ENCODE results near the gene EPG5.
"Not testable (repeated sequence)": the region's sequence is repeated elsewhere in the genome, so short reads cannot be mapped to it uniquely, and the experiment has no call there.

Gene EPG5

DNA sequence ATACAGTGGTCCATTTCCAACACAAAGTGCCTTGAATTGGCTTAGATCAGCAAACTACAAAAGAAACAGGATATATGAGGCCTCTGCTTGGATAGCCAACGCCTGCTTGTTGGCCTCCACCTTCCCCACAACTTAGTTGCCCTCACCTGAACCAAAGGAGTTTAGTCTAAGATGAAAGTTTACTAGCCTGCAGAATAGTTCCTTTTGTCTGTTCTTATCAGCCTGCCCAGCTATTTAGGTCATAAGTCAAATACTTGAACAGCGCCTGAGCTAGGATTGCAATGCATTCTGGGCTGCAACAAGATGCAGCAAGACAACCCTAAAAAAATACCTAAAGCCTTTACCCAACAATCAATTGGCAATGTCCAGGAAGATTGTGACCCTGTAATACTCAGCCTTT, 13.1 kb upstream of the EPG5 start:
- TF ChIP-seq CTCF (conservative IDR thresholded peaks at IDR 0.05; ENCODE audit: low read depth, low read length): no peak
- no peak for DNase-seq (ENCODE audit: low read depth)
- no peak overlapping the region for H3K4me3 ChIP-seq (ENCODE audit: low read length)

- no peak for TF ChIP-seq CTCF (conservative IDR thresholded peaks at IDR 0.05; ENCODE audit: low read depth, low read length)
- DNase-seq (ENCODE audit: low read depth): no peak
Measured at GRCh38 chr18:45978084-45978483, 11.0 kb upstream of the EPG5 start.

DNA sequence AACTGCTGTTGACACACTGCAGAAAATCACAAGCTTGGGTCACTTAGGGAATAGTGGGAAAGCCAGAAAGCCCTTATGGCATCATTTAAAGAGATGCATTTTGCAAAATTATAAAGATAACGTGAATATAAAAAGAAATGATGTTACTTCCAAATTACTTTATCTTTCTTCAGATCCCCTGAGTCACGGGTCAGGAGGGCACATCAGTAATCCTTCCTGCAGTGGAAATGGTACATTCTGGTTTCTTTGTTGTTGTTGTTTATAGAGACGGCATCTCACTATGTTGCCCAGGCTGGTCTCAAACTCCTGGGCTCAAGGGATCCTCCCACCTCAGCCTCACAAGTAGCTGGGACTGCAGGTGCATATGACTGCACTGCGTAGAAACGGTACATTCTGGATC, 9.8 kb upstream of the EPG5 start:
- H3K4me3 ChIP-seq (ENCODE audit: low read length): no peak overlapping the region
- no peak for TF ChIP-seq CTCF (conservative IDR thresholded peaks at IDR 0.05; ENCODE audit: low read depth, low read length)
- no peak for DNase-seq (ENCODE audit: low read depth)

More at GRCh38 chr18:45978084-45978483, 11.0 kb upstream of the EPG5 start:
- no peak overlapping the region for H3K4me3 ChIP-seq (ENCODE audit: low read length)

DNA sequence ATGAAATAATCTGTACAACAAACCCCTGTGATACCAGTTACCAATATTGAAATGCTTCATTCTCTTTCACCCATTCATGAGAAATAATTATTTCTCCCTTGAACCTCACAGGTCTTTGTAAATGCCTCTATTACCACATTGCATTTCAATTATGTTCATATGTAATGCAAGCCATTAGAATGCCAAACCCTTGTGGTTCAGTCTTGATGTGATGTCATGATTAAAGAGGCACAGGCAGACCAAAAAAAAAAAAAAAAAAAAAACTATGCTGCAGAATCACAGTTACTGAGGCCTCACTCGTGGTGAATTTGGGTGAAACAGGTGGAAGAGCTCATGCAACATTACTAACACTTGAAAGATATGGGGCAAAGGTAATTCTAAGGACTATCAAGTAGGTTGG, 9.4 kb upstream of the EPG5 start:
- H3K4me3 ChIP-seq (ENCODE audit: low read length): no peak overlapping the region
- no peak for TF ChIP-seq CTCF (conservative IDR thresholded peaks at IDR 0.05; ENCODE audit: low read depth, low read length)
- no peak for DNase-seq (ENCODE audit: low read depth)

DNA sequence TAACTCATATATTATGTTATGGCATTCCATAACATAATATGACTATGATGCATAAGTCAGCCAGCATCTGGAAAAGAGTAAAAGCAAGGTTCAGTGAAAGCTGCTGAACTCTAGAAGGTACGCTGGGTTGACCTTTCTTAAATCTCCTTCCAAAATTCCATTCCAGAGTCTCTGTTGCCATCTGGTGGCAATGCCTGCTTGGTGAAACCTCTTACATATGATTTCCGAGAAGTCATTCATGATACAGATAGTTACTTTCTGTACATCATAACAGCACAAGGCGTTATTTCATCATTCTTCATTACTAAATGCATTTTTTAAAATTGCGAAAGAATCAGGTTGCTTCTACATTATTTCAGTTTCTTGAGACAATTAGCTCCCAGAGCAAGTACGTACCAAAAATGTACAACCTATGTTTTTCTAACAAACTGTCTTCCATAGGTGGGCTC, 7.0 kb upstream of the EPG5 start:
- TF ChIP-seq CTCF (conservative IDR thresholded peaks at IDR 0.05; ENCODE audit: low read depth, low read length): peak; percentile 85
- H3K4me3 ChIP-seq (ENCODE audit: low read length): no peak overlapping the region
- DNase-seq (ENCODE audit: low read depth): no peak

- H3K4me3 ChIP-seq (ENCODE audit: low read length); DNase-seq (ENCODE audit: low read depth): not testable (repeated sequence)
Measured at GRCh38 chr18:45964913-45965312, 2.2 kb downstream of the EPG5 start.

DNA sequence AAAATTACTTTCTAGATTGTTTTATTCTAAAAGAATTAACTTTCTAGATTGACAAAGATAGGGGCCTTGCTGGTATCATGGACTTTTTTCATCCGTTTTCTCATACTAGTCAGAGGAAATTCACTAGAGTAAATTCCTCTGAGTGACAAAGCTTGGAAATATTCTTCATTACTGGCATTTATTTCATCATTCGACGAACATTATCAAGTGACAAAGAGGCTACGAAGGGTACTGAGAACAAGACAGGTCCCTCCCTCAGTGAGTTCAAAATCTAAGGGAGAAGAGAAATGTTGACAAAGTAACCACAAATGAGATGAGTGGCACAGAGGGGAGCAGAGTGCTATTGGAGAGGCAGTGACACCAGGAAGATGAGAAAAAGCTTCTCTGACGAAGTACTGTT, 4.3 kb downstream of the EPG5 start:
- DNase-seq (ENCODE audit: low read depth): no peak
- no peak overlapping the region for H3K4me3 ChIP-seq (ENCODE audit: low read length)
- no peak for TF ChIP-seq CTCF (conservative IDR thresholded peaks at IDR 0.05; ENCODE audit: low read depth, low read length)

- TF ChIP-seq CTCF (conservative IDR thresholded peaks at IDR 0.05; ENCODE audit: low read depth, low read length): no peak
- DNase-seq (ENCODE audit: low read depth): peak; percentile 85
- no peak overlapping the region for H3K4me3 ChIP-seq (ENCODE audit: low read length)
Measured at GRCh38 chr18:45962461-45962860, 4.7 kb downstream of the EPG5 start.

- H3K4me3 ChIP-seq (ENCODE audit: low read length); DNase-seq (ENCODE audit: low read depth): not testable (repeated sequence)
Measured at GRCh38 chr18:45959484-45959883, 7.6 kb downstream of the EPG5 start.
